ENCODE results near the gene PHF12.

DNA sequence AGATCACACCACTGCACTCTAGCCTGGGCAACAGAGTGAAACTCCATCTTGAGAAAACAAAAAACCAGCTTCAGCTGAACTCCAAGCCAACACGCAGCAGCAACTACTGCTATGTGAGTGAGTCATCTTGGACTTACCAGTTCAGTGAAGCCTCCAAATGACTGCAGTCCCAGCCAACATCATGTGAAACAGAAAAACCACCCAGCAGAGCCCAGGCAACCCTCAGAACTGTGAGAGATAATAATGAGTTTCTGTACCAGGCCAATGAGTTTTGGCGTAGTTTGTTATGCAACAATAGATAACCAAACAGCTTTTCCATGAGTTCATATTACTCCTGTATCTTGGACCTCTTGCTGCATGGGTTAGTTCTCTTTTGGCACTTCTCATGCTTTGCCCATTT, 23.3 kb downstream of the PHF12 start:
- TF ChIP-seq, protein P1, sequence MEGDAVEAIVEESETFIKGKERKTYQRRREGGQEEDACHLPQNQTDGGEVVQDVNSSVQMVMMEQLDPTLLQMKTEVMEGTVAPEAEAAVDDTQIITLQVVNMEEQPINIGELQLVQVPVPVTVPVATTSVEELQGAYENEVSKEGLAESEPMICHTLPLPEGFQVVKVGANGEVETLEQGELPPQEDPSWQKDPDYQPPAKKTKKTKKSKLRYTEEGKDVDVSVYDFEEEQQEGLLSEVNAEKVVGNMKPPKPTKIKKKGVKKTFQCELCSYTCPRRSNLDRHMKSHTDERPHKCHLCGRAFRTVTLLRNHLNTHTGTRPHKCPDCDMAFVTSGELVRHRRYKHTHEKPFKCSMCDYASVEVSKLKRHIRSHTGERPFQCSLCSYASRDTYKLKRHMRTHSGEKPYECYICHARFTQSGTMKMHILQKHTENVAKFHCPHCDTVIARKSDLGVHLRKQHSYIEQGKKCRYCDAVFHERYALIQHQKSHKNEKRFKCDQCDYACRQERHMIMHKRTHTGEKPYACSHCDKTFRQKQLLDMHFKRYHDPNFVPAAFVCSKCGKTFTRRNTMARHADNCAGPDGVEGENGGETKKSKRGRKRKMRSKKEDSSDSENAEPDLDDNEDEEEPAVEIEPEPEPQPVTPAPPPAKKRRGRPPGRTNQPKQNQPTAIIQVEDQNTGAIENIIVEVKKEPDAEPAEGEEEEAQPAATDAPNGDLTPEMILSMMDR (IDR thresholded peaks at IDR 0.05): no peak
- TF ChIP-seq POLR2A (IDR thresholded peaks at IDR 0.05) (no peak), EP300 (IDR thresholded peaks at IDR 0.05) (no peak)
